Esophagus squamous epithelium (tissue), 5 donors: Measurements from ENCODE around the gene MAMDC4. TPM values are rescaled to one million over a fixed set of nuclear protein-coding genes. Genes with fewer than 3 reads are reported as not detected.
A peak's percentile ranks its signal among the peaks of the same experiment; 100 is the strongest.

ENCODE experiments used
- DNase-seq: peaks from one replicate; lab custom pipeline; 2025; lab: John Stamatoyannopoulos, UW
- H3K27ac ChIP-seq, 4 donors: fragments of 200-600 bp; sonication (generic); one replicate each; pipeline ENCODE4 v1.5.1; 2016 to 2019; ENCODE audit warnings: mild to moderate bottlenecking in 1 of 4
- H3K27me3 ChIP-seq, 4 donors: fragments of 200-600 bp; sonication (generic); 1 replicate in 3 of 4; 2 replicates in 1 of 4; pipeline versions ENCODE4 v1.5.1 to v1.6.0; 2017 to 2021; ENCODE audit warnings: antibody characterized with exemption in 1 of 4
- H3K36me3 ChIP-seq, 3 donors: fragments of 200-600 bp; sonication (generic); one replicate each; pipeline ENCODE4 v1.5.1; 2016 to 2019
- H3K4me1 ChIP-seq, 3 donors: fragments of 200-600 bp; sonication (generic); one replicate each; pipeline ENCODE4 v1.5.1; 2017 to 2019
- H3K4me3 ChIP-seq, 4 donors: fragments of 200-600 bp; sonication (generic); 1 replicate in 3 of 4; 2 replicates in 1 of 4; pipeline ENCODE4 v1.5.1; 2016 to 2019; ENCODE audit warnings: mild to moderate bottlenecking in 2 of 4, moderate library complexity in 1 of 4
- H3K9me3 ChIP-seq, 3 donors: fragments of 200-600 bp; sonication (generic); one replicate each; pipeline ENCODE4 v1.5.1; 2016 to 2019
- CTCF ChIP-seq, 6 experiments: fragments of 450-650 bp in 4 of 6; fragments of 200-600 bp in 2 of 6; sonication (generic) in 2 of 6; IDR thresholded peaks; one replicate each; pipeline ENCODE4 v1.5.1; 2016 to 2019; ENCODE audit warnings: antibody characterized with exemption in 6 of 6, mild to moderate bottlenecking in 4 of 6, moderate library complexity in 4 of 6
- POLR2A ChIP-seq, 4 donors: fragments of 450-650 bp; IDR thresholded peaks; one replicate each; pipeline ENCODE4 v1.6.1; 2017; ENCODE audit warnings: antibody characterized with exemption in 4 of 4, mild to moderate bottlenecking in 4 of 4, moderate library complexity in 3 of 4
- WGBS, 2 donors: methylation state at CpG; one replicate each; pipeline ENCODE4 v1.1.5; 2018; 5-methylcytosine and 5-hydroxymethylcytosine counted together
- intact Hi-C: fragments of 100-400 bp; cut with DNase I; formaldehyde crosslinking; loops from one replicate; pipeline ENCODE4 v1.15.0; 2022
- total RNA-seq, 4 donors: library from RNA; depleted of rRNA; stranded (reverse); fragments of >200 nt; gene quantifications; one replicate each; pipeline ENCODE4 v1.1.0, GENCODE V29; 2016
- donor health status: DM: yes; HTN: yes; CAD: no.

The MAMDC4 gene
- total RNA-seq, 4 donors from 2014 or later: 1.8 to 2.9 (median 2.7) TPM

DNA sequence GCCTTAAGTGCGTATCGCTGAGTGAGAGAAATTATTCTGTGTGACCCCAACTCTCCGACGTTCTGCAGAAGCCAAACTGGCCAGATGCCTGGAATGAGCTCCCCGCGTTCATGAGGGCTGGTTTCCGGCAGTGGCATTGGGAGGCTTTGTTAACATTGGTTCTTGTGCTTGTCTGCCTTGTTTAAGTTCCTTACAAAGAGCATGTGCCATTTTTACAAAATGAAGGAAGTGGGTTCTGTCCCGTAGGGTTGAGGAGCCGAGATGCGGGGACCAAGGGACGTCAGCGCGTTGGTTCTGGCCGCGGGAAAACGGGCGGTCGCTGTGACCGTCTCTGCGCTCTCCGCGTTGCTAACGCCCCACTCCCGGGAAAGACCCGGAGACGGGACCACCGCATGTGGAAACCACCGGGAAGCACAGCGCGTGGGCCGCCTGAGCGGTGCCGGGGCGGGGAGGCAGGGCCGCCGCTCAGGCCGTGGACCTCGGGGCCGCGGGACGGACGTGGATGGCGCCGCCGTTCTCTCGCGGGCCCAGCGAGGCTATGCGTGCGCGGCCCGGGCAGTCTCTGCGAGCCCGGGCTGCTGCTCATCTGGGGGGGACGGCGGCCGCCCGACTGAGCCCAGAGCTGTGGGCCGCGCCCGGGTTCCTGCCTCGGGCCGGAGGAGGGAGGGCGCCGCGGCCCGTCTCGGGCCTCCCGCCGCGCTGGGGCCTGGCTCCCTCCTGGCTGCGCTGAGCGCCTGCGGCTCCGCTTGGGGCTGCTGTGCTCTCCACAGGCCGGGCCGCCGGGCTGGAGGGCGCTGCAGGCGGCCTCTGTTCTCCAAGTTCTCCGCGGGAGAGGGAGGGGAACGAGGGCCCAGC, 30.9 kb upstream of the MAMDC4 start:
- intact Hi-C loops: no loop called here
- Histone ChIP-seq H3K36me3 (peaks cover 0 to 39% (median 17%) of the 10 kb centered on the region in 3 donors), H3K27ac (peak overlapping the region in 1 of 4 donors; percentile 17), H3K27me3 (no peaks in the 10 kb centered on the region), H3K4me3 (peak overlapping the region in 3 of 4 donors; percentile 12 to 59 (median 37)), H3K9me3 (no peaks in the 10 kb centered on the region), H3K4me1 (peaks cover 0 to 16% (median 3%) of the 10 kb centered on the region in 3 donors)
- no peak for DNase-seq
- TF ChIP-seq POLR2A (IDR thresholded peaks at IDR 0.05) (no peak), CTCF (IDR thresholded peaks at IDR 0.05) (no peak)
- WGBS, 2 donors: 54 to 82% methylated on average over 7 to 44 of the region's 83 CpGs

- TF ChIP-seq POLR2A (IDR thresholded peaks at IDR 0.05): no peak
- TF ChIP-seq CTCF (IDR thresholded peaks at IDR 0.05): no peak
- peak overlapping the region in 3 of 4 donors; percentile 12 to 59 (median 37) for H3K4me3 ChIP-seq
- H3K4me1 ChIP-seq: peaks cover 0 to 16% (median 3%) of the 10 kb centered on the region in 3 donors
- H3K27me3 ChIP-seq: no peaks in the 10 kb centered on the region
- H3K9me3 ChIP-seq: no peaks in the 10 kb centered on the region
- peaks cover 7 to 47% (median 20%) of the 10 kb centered on the region in 3 donors for H3K36me3 ChIP-seq
- WGBS, 2 donors: 86 to 91% methylated on average over 9 to 16 of the region's 42 CpGs
- no peak for DNase-seq
- no peak overlapping the region for H3K27ac ChIP-seq
- intact Hi-C loops: no loop called here
Measured at GRCh38 chr9:136821826-136822544, 30.2 kb upstream of the MAMDC4 start.

- peaks cover 0 to 16% (median 3%) of the 10 kb centered on the region in 3 donors for H3K4me1 ChIP-seq
- DNase-seq: no peak
- intact Hi-C loops: no loop called here
- no peak overlapping the region for H3K4me3 ChIP-seq
- peaks cover 10 to 53% (median 24%) of the 10 kb centered on the region in 3 donors for H3K36me3 ChIP-seq
- TF ChIP-seq CTCF (IDR thresholded peaks at IDR 0.05): no peak
- no peak for TF ChIP-seq POLR2A (IDR thresholded peaks at IDR 0.05)
- H3K9me3 ChIP-seq: no peaks in the 10 kb centered on the region
- 81 to 87% methylated on average over 10 to 11 of the region's 30 CpGs for WGBS, 2 donors
- no peak overlapping the region for H3K27ac ChIP-seq
- no peaks in the 10 kb centered on the region for H3K27me3 ChIP-seq
Measured at GRCh38 chr9:136823136-136824046, 28.8 kb upstream of the MAMDC4 start.

DNA sequence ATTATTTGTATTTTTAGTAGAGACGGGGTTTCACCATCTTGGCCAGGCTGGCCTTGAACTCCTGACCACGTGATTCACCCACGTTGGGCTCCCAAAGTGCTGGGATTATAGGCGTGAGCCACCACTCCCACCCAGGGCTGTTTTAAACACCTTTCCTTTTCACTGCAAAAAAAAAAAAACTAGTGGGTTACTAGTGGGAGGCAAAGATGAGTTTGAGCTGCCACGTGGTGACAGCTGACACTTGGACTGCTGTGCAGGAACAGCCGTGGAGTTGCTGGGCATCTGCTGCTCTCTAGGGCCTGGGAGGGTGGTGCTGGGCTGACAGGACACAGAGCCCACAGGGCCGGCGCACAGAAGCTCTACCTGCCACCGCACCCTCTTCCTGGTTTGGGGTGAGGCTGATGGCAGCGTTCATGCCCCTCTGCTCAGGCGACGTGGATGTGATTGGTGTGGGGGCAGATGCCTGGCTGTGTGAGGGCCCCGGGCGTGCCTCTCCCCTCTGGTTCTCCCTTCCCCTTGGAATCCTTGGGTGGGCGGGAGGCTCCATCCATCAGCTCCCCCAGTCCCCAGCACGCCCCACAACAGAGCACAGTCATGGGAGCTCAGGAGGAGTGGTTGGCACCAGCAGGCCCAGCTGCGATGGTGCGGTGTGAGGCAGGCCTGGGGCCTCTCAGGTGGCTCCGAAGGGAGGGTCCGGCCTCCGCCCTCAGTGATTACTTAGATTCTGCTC, 27.5 kb upstream of the MAMDC4 start:
- Histone ChIP-seq H3K36me3 (peaks cover 16 to 66% (median 35%) of the 10 kb centered on the region in 3 donors), H3K4me3 (no peak overlapping the region), H3K27me3 (no peaks in the 10 kb centered on the region), H3K27ac (no peak overlapping the region), H3K4me1 (peaks cover 0 to 16% (median 3%) of the 10 kb centered on the region in 3 donors), H3K9me3 (no peaks in the 10 kb centered on the region)
- WGBS, 2 donors: 77 to 89% methylated on average over 3 to 7 of the region's 21 CpGs
- intact Hi-C loops: no loop called here
- TF ChIP-seq CTCF (IDR thresholded peaks at IDR 0.05) (no peak), POLR2A (IDR thresholded peaks at IDR 0.05) (no peak)
- DNase-seq: no peak
